ENCODE results near the gene TUBGCP2. TPM values are rescaled to one million over a fixed set of nuclear protein-coding genes. Genes with fewer than 3 reads are reported as not detected.

Gene TUBGCP2
- total RNA-seq, 3 donors from 2014 or later (not counting 1 experiment from before 2014, with no cell fraction given) = 74.3 to 81.8 (median 78.7) TPM

DNA sequence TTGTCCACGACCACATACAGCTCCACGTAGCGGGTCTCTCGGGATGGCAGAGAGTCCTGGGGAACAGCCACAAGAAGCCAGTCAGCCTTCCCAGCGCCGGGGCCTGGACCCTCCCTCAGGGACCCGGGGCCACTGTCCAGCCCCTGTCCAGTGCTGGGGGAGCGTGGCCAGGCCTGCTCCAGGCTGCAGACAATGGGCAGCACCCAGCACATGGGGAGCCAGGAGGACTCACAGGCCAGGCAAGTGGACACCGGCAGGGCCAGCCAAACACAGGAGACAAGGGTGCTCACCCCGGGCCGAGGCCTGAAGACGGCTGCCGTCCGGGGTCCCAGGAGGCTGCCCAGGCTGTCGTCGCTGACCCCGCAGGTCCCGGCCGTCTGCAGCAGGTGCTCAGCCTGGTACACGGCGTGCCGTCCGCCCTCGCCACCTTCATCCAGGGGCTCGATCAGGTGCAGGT, 35.7 kb downstream of the TUBGCP2 start:
- no peak for ATAC-seq
- WGBS (ENCODE audit: insufficient coverage) = 95% methylated on average over 25 of the region's 25 CpGs
- Mint-ChIP-seq H3K36me3 (no peaks in the 10 kb centered on the region), H3K27ac (peak overlapping the region in 1 of 2 donors; percentile 29), H3K4me3 (no peak overlapping the region), H3K27me3 (ENCODE audit: low read depth in 2 of 2) (no peaks in the 10 kb centered on the region), H3K4me1 (peaks cover 4 to 23% of the 10 kb centered on the region in 2 donors), H3K9me3 (no peaks in the 10 kb centered on the region)
- intact Hi-C loops (cut with micrococcal nuclease) = no loop called here
- H3K9me3 ChIP-seq (ENCODE audit: control insufficient read depth, insufficient read depth, low read length) = no peaks in the 10 kb centered on the region
- no peak for DNase-seq
- peaks cover 51% of the 10 kb centered on the region for H3K4me1 ChIP-seq (ENCODE audit: control insufficient read depth, insufficient read depth, low read length)
- TF ChIP-seq, protein P1, sequence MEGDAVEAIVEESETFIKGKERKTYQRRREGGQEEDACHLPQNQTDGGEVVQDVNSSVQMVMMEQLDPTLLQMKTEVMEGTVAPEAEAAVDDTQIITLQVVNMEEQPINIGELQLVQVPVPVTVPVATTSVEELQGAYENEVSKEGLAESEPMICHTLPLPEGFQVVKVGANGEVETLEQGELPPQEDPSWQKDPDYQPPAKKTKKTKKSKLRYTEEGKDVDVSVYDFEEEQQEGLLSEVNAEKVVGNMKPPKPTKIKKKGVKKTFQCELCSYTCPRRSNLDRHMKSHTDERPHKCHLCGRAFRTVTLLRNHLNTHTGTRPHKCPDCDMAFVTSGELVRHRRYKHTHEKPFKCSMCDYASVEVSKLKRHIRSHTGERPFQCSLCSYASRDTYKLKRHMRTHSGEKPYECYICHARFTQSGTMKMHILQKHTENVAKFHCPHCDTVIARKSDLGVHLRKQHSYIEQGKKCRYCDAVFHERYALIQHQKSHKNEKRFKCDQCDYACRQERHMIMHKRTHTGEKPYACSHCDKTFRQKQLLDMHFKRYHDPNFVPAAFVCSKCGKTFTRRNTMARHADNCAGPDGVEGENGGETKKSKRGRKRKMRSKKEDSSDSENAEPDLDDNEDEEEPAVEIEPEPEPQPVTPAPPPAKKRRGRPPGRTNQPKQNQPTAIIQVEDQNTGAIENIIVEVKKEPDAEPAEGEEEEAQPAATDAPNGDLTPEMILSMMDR (IDR thresholded peaks at IDR 0.05) = no peak
- no peaks in the 10 kb centered on the region for H3K27me3 ChIP-seq (ENCODE audit: control insufficient read depth, insufficient read depth, low read length)
- no peak overlapping the region for H3K27ac ChIP-seq (ENCODE audit: low read length)
- no peak overlapping the region for H3K4me3 ChIP-seq (ENCODE audit: low read length)
- H3K36me3 ChIP-seq (ENCODE audit: control insufficient read depth, insufficient read depth, low read length) = peaks cover 61% of the 10 kb centered on the region

DNA sequence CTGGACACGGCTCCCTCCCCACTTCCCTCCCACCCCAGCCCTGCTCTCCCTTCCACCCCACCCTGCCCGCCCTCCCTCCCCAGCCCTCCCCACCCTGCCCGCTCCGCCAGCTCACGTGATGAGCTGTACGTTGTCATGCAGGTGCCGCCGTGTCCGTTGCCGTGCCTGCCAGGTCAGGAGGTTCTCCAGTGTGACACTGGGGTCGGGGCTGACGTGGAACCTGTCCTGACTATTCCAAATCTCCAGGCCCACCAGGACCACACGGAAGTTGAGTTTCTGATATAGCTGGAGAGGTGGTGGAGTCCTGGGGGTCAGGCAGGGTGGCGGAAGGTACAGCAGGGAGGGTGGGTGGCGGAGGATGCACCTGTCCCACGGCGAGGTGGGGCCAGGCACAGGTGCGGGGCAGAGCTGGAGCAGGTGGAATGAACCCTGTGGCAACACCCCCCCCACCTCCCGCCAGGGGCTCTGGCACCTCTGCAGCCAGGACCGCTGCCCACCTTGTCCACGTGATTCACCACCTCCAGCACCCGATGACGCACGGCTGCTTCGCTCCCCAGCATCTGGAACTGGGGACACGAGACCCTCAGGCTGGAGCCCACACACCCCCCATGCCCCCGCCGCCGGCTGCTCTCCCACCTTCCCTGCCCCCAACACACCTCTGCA, 36.2 kb downstream of the TUBGCP2 start:
- no peak overlapping the region for H3K27ac Mint-ChIP-seq
- Histone ChIP-seq H3K27me3 (ENCODE audit: control insufficient read depth, insufficient read depth, low read length) (no peaks in the 10 kb centered on the region), H3K36me3 (ENCODE audit: control insufficient read depth, insufficient read depth, low read length) (peaks cover 66% of the 10 kb centered on the region), H3K27ac (ENCODE audit: low read length) (no peak overlapping the region), H3K4me3 (ENCODE audit: low read length) (no peak overlapping the region), H3K4me1 (ENCODE audit: control insufficient read depth, insufficient read depth, low read length) (peaks cover 46% of the 10 kb centered on the region), H3K9me3 (ENCODE audit: control insufficient read depth, insufficient read depth, low read length) (no peaks in the 10 kb centered on the region)
- ATAC-seq (no peak), DNase-seq (no peak)
- no peak overlapping the region for H3K4me3 Mint-ChIP-seq
- H3K9me3 Mint-ChIP-seq = no peaks in the 10 kb centered on the region
- H3K4me1 Mint-ChIP-seq = peaks cover 0 to 18% of the 10 kb centered on the region in 2 donors
- no peaks in the 10 kb centered on the region for H3K27me3 Mint-ChIP-seq (ENCODE audit: low read depth in 2 of 2)
- TF ChIP-seq, protein P1 (IDR thresholded peaks at IDR 0.05) = no peak
- WGBS (ENCODE audit: insufficient coverage) = 86% methylated on average over 27 of the region's 29 CpGs
- H3K36me3 Mint-ChIP-seq = no peaks in the 10 kb centered on the region
- intact Hi-C loops (cut with micrococcal nuclease) = no loop called here

DNA sequence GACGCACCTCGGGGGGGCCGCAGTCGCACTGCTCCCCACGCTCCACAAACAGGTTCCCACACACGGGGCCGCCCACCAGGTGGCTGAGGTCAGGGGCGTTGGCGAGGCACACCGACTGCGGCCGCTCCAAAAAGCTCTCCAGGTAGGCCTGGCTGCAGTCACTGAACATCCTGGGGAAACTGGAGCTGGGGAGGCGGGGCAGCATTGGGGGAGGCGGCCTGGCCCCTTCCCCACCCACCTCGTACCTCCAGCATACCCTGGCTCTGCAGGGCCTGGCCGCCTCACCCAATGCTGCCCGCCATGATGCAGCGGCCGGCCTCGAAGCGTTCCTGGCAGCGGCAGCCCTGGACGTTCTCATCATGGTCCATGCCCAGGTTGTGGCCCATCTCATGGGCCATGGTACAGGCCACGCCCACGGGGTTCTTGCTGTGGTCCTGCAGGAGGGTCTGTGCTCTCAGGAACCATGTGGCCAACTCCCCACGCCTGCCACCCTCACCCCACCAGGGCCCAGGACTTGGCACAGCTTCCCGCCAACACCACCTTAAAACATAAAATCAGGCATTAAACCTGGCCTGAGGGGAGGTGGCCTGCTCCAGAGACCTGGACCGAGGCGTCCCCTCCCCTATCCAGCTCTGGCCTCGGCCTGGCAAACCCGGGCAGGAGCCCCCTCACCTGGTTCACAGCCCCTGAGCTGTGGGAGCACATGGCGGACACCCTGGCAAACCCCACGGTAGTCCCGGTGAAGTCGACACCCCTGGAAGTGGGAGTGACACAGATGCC, 37.0 kb downstream of the TUBGCP2 start:
- intact Hi-C loops (cut with micrococcal nuclease) = no loop called here
- peaks cover 73% of the 10 kb centered on the region for H3K36me3 ChIP-seq (ENCODE audit: control insufficient read depth, insufficient read depth, low read length)
- TF ChIP-seq, protein P1 (IDR thresholded peaks at IDR 0.05) = no peak

More for the DNA sequence above, 37.0 kb downstream of the TUBGCP2 start:
- 88% methylated on average over 35 of the region's 35 CpGs for WGBS (ENCODE audit: insufficient coverage)
- no peaks in the 10 kb centered on the region for H3K9me3 Mint-ChIP-seq
- H3K27ac ChIP-seq (ENCODE audit: low read length) = no peak overlapping the region
- peaks cover 39% of the 10 kb centered on the region for H3K4me1 ChIP-seq (ENCODE audit: control insufficient read depth, insufficient read depth, low read length)
- no peak for DNase-seq
- H3K36me3 Mint-ChIP-seq = no peaks in the 10 kb centered on the region
- H3K27me3 ChIP-seq (ENCODE audit: control insufficient read depth, insufficient read depth, low read length) = no peaks in the 10 kb centered on the region
- H3K4me3 ChIP-seq (ENCODE audit: low read length) = no peak overlapping the region
- no peaks in the 10 kb centered on the region for H3K27me3 Mint-ChIP-seq (ENCODE audit: low read depth in 2 of 2)
- H3K9me3 ChIP-seq (ENCODE audit: control insufficient read depth, insufficient read depth, low read length) = no peaks in the 10 kb centered on the region
- H3K27ac Mint-ChIP-seq = no peak overlapping the region
- H3K4me1 Mint-ChIP-seq = peaks cover 0 to 17% of the 10 kb centered on the region in 2 donors
- ATAC-seq = no peak
- H3K4me3 Mint-ChIP-seq = no peak overlapping the region
